WI38 (cell line): ENCODE measurements around the gene HOXD11.
A peak's percentile ranks its signal among the peaks of the same experiment; 100 is the strongest.

ENCODE experiments used
- H3K4me3 ChIP-seq: 2 replicates; pipeline ENCODE4 v1.5.1; 2011; ENCODE audit warnings: low read depth, mild to moderate bottlenecking, control low read depth, low read length
- TF ChIP-seq, protein P1 (sequence below): IDR thresholded peaks from 2 replicates; pipeline ENCODE4 v1.5.1; 2012; ENCODE audit warnings: low read depth, mild to moderate bottlenecking, control low read depth, low read length

HOXD11 gene

DNA sequence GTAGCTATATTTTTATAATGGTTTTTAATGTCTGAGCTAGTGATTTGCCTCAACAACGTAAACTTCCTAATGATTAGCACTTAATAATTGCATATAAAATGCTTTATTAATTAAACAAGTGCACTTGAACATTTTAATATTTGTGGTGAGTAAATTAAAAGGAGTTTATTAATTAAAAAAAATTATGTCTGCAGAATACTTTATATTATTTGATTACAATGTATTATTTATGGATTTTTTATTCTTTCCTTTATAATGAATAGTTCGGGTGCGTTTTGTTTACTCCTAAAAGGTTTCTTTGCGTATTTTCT lies 24.7 kb downstream of the HOXD11 start:
- H3K4me3 ChIP-seq: no peak overlapping the region
- TF ChIP-seq, protein P1, sequence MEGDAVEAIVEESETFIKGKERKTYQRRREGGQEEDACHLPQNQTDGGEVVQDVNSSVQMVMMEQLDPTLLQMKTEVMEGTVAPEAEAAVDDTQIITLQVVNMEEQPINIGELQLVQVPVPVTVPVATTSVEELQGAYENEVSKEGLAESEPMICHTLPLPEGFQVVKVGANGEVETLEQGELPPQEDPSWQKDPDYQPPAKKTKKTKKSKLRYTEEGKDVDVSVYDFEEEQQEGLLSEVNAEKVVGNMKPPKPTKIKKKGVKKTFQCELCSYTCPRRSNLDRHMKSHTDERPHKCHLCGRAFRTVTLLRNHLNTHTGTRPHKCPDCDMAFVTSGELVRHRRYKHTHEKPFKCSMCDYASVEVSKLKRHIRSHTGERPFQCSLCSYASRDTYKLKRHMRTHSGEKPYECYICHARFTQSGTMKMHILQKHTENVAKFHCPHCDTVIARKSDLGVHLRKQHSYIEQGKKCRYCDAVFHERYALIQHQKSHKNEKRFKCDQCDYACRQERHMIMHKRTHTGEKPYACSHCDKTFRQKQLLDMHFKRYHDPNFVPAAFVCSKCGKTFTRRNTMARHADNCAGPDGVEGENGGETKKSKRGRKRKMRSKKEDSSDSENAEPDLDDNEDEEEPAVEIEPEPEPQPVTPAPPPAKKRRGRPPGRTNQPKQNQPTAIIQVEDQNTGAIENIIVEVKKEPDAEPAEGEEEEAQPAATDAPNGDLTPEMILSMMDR: no peak

DNA sequence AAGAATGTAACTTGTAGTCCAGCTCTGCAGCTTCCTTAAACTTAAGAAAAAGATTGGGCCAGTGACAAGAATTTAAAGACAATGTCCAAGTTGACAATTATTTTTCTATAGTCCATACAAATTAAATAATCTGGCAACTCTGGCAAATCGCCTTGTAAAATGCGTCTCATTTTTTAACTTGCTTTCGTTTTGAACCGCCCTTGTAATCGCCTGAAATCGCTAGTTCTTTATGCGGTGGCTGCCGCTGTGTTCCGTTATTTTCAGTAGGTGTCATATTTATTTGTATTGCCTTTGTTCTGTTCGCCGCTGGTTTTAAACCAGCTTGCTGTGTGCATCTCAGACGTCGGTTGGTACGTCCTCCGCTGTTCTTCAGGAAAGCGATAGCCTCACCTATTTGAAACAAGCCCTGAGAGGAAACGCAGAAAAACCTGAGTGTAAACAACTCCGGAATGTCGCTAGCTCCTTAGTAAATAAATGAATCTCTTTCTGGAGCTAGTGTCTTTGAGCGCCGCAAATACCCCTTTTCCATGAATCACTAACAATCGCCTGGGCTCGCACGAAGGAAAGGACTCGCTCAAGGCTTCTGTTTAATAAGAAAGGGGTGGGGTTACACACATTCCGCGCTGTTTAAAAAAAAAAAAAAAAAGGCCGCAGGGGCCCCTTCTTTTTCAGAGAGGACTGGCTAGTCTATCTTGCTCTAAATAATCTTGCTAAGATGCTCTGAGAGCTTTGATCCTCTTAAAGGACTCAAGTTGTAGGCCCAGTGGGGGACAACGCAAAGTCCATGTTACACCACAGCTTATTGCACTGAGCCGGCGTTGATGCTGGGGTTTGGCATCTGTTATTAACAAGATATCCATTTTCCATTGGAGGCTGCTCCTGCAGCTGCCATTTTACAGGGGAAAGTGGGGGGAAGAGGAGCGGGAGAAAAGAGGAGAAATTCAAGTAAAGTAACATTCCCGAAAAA lies 25.4 kb downstream of the HOXD11 start:
- H3K4me3 ChIP-seq: peak overlapping the region; percentile 38
- TF ChIP-seq, protein P1: no peak; the same call in 1 of the 2 replicates

DNA sequence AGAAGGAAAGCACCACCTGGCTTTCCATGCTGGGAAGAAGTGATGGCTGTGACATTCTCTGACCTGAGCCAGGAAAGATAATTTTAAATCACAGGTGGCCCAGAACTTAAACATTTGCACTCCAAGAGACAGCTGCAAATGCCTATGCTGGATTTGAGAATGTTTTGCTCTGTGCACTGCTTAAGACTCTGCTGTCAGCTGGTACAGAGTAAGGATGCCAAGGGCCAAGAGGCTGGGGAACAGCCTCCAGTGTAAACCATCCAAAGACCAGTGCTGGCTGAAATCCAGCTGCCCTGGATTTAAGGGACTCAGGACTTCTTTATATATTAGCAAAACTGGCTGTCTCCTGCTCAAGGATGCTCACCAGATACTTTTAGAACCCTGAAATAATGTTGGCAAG lies 26.3 kb downstream of the HOXD11 start:
- H3K4me3 ChIP-seq: no peak overlapping the region
- TF ChIP-seq, protein P1: no peak

DNA sequence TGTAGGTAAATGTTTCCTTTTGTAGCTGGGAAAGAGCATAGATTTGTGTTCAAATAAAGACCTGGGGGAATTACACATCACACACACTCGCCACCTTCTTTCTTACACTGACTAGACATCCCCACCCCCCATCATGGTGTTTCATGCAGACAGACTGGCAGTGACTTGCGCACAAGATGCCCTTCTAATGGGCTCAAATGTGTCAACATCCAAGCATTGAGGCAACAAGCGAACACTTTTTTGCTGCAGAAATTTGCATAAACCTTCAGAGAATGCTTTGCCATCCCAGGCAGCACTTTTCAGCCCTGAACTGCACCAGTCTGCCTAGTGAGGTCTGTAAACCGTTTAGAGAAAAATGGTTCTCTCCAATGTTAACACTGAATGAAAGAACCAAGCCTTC lies 27.0 kb downstream of the HOXD11 start:
- no peak overlapping the region for H3K4me3 ChIP-seq
- TF ChIP-seq, protein P1: no peak

DNA sequence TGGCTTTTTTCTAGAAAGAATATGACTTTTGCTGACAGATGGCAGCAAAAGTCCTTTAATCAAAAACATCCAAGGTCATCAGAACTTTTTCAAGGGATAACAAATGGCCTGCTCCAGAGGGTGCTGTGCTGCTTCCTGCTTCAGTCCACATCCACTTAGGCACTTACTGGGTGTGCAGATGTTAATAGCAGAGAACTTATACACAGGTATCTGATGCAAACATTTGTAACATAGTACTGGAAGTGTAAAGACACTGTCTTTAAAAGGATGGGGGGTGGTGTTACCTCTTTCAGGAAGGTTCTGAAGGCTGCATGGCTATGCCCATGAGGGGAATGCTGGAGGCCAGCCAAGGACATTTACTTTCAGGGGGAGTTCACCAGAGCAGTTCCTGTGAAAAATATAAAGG lies 28.0 kb downstream of the HOXD11 start:
- H3K4me3 ChIP-seq: no peak overlapping the region
- TF ChIP-seq, protein P1: no peak

DNA sequence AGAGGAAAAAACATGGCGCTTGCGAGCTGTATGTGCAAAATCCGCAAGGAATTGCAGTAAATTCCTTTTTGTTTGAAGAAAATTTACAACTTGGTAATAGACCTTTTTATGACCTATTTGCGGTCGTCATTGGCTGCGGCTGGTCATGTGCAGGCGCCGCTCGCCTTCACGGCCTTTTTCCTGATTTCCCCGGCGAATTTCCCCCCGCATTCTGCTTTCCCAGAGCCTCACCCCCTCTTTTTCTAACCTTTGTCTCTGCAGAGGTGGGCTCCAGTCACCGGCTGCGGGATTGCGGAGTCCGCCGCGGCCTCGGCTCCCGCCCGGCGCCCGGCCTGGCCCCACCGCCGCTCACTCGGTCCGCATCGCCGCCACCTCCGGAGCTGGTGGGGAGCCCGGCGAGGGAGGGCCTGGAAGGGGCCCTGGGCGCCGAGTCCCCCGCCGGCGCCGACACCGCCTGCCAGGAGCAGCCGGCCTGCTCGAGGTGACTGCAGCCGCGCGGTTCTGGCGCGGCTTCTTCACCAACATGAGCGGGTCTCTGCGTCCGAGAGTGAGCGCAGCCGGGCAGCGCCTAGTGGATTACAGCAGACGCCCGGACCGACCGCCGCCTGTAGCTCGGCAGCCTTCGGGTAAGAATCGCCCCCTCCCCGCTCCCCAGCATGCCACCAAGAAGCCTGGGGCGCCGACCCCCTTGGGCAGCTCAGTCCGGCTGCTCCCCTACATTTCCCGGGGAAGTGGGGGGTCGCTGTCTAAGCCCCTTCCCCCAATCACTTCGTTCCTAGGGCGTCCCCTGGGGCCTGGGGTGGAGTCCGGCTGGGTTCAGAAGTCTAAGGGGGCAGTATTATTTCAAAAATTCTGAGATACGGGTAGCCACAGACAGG lies 29.5 kb downstream of the HOXD11 start:
- TF ChIP-seq, protein P1: no peak

DNA sequence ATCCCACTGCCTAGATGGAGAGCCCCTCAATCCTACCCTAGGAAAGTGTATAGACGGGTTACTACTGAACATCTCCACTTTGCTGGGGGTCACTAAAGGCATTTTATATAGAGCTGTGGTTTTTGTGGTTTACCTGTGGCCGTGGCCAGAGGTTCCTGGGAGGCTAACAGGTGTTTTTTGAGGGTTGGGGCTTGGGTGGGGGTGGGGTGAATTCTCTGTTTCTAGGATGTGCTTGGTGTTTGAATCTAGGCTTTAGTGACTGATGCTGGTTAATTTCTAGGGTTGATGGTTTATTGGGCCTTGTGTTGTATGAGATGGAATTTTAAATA lies 30.1 kb downstream of the HOXD11 start:
- H3K4me3 ChIP-seq: no peak overlapping the region
- TF ChIP-seq, protein P1: no peak

More for the DNA sequence above, 29.5 kb downstream of the HOXD11 start:
- peak overlapping the region; percentile 41 for H3K4me3 ChIP-seq
